Peyer's patch (tissue), 4 donors: ENCODE results near the gene SPEF1. TPM values are rescaled to one million over a fixed set of nuclear protein-coding genes. Genes with fewer than 3 reads are reported as not detected.

ENCODE experiments used
- DNase-seq, 3 donors: peaks; one replicate each; pipeline ENCODE4 v3.0.0-alpha.2; 2017 to 2019
- H3K27ac ChIP-seq, 4 donors: fragments of 200-600 bp; sonication (generic); one replicate each; pipeline ENCODE4 v1.5.1; 2016 to 2019
- H3K27me3 ChIP-seq, 2 donors: fragments of 200-600 bp; sonication (generic); one replicate each; pipeline ENCODE4 v1.5.1; 2019
- H3K36me3 ChIP-seq, 3 donors: fragments of 200-600 bp; sonication (generic); one replicate each; pipeline ENCODE4 v1.5.1; 2016 to 2019
- H3K4me1 ChIP-seq, 4 donors: fragments of 200-600 bp; sonication (generic); one replicate each; pipeline ENCODE4 v1.5.1; 2016 to 2019
- H3K4me3 ChIP-seq, 4 donors: fragments of 200-600 bp; sonication (generic); 1 replicate in 3 of 4; 2 replicates in 1 of 4; pipeline ENCODE4 v1.5.1; 2016 to 2019; ENCODE audit warnings: mild to moderate bottlenecking in 1 of 4
- H3K9me3 ChIP-seq, 4 donors: fragments of 200-600 bp; sonication (generic); one replicate each; pipeline ENCODE4 v1.5.1; 2016 to 2019; ENCODE audit warnings: mild to moderate bottlenecking in 1 of 4
- CTCF ChIP-seq, 6 experiments: fragments of 450-650 bp in 4 of 6; fragments of 200-600 bp in 2 of 6; sonication (generic) in 1 of 6; IDR thresholded peaks; one replicate each; pipeline ENCODE4 v1.5.1; 2017 to 2019; ENCODE audit warnings: antibody characterized with exemption in 6 of 6, mild to moderate bottlenecking in 3 of 6, moderate library complexity in 1 of 6
- POLR2A ChIP-seq, 2 donors: fragments of 450-650 bp; IDR thresholded peaks; one replicate each; pipeline ENCODE4 v1.5.1; 2017; ENCODE audit warnings: antibody characterized with exemption in 2 of 2, mild to moderate bottlenecking in 2 of 2, moderate library complexity in 2 of 2
- total RNA-seq, 4 donors: library from RNA; depleted of rRNA; stranded (reverse); fragments of >200 nt; gene quantifications; one replicate each; pipeline ENCODE4 v1.1.0, GENCODE V29; 2016

SPEF1 gene
- total RNA-seq, 4 donors from 2014 or later = not detected

- no peaks in the 10 kb centered on the region for H3K9me3 ChIP-seq
- no peak overlapping the region for H3K4me3 ChIP-seq
- DNase-seq = no peak
- H3K36me3 ChIP-seq = peaks cover 0 to 5% (median 0%) of the 10 kb centered on the region in 3 donors
- no peak overlapping the region for H3K27ac ChIP-seq
- TF ChIP-seq POLR2A (IDR thresholded peaks at IDR 0.05) (no peak), CTCF (IDR thresholded peaks at IDR 0.05) (no peak)
- no peaks in the 10 kb centered on the region for H3K27me3 ChIP-seq
- peaks cover 0 to 8% (median 0%) of the 10 kb centered on the region in 4 donors for H3K4me1 ChIP-seq
Measured at GRCh38 chr20:3759316-3759823, 21.9 kb downstream of the SPEF1 start.

- no peak overlapping the region for H3K27ac ChIP-seq
- TF ChIP-seq POLR2A (IDR thresholded peaks at IDR 0.05) (no peak), CTCF (IDR thresholded peaks at IDR 0.05) (no peak)
- no peak overlapping the region for H3K4me3 ChIP-seq
- H3K4me1 ChIP-seq = peaks cover 0 to under 1% (median 0%) of the 10 kb centered on the region in 4 donors
- no peak for DNase-seq
- no peaks in the 10 kb centered on the region for H3K9me3 ChIP-seq
- H3K27me3 ChIP-seq = no peaks in the 10 kb centered on the region
- H3K36me3 ChIP-seq = peaks cover 0 to 5% (median 0%) of the 10 kb centered on the region in 3 donors
Measured at GRCh38 chr20:3758566-3758965, 22.7 kb downstream of the SPEF1 start.

GRCh38 chr20:3757268-3757667, 24.0 kb downstream of the SPEF1 start:
- peaks cover 0 to under 1% (median 0%) of the 10 kb centered on the region in 4 donors for H3K4me1 ChIP-seq
- no peaks in the 10 kb centered on the region for H3K9me3 ChIP-seq
- DNase-seq = no peak
- TF ChIP-seq POLR2A (IDR thresholded peaks at IDR 0.05) = no peak
- no peak for TF ChIP-seq CTCF (IDR thresholded peaks at IDR 0.05)
- H3K4me3 ChIP-seq = no peak overlapping the region
- H3K36me3 ChIP-seq = peaks cover 0 to 5% (median 0%) of the 10 kb centered on the region in 3 donors
- H3K27ac ChIP-seq = no peak overlapping the region
- no peaks in the 10 kb centered on the region for H3K27me3 ChIP-seq

GRCh38 chr20:3755814-3756480, 25.3 kb downstream of the SPEF1 start:
- DNase-seq = no peak
- peaks cover 0 to 5% (median 0%) of the 10 kb centered on the region in 3 donors for H3K36me3 ChIP-seq
- no peaks in the 10 kb centered on the region for H3K27me3 ChIP-seq
- TF ChIP-seq CTCF (IDR thresholded peaks at IDR 0.05) = no peak
- no peak for TF ChIP-seq POLR2A (IDR thresholded peaks at IDR 0.05)
- no peak overlapping the region for H3K27ac ChIP-seq
- H3K4me1 ChIP-seq = peaks cover 0 to 13% (median 0%) of the 10 kb centered on the region in 4 donors
- no peaks in the 10 kb centered on the region for H3K9me3 ChIP-seq
- no peak overlapping the region for H3K4me3 ChIP-seq

- Histone ChIP-seq H3K27me3 (peaks cover 0 to 2% of the 10 kb centered on the region in 2 donors), H3K9me3 (no peaks in the 10 kb centered on the region), H3K27ac (no peak overlapping the region), H3K36me3 (peaks cover 0 to 5% (median 0%) of the 10 kb centered on the region in 3 donors), H3K4me3 (no peak overlapping the region), H3K4me1 (peaks cover 0 to 15% (median 0%) of the 10 kb centered on the region in 4 donors)
- no peak for DNase-seq
- TF ChIP-seq CTCF (IDR thresholded peaks at IDR 0.05) = no peak
- TF ChIP-seq POLR2A (IDR thresholded peaks at IDR 0.05) = no peak
Measured at GRCh38 chr20:3755269-3755668, 26.0 kb downstream of the SPEF1 start.
